ENCODE results near the gene CNTNAP2.

DNA sequence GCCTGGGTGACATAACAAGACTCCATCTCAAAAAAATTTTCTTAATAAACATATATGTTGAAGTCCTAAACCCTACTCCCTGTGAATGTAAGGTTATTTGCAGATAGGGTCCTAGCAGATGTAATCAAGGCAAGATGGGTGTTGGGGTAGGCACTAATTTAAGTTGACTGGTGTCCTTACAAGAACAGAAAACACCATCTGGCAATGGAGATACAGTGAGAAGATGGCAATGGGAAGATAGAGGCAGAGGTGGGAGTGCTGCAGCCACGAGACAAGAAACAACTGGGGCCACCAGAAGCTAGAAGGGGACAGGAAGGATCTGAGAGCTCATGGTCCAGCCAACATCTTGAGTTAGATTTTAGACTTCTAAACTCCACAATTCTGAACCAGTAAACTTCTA lies 606.4 kb downstream of the CNTNAP2 start:
- TF ChIP-seq, protein P1, sequence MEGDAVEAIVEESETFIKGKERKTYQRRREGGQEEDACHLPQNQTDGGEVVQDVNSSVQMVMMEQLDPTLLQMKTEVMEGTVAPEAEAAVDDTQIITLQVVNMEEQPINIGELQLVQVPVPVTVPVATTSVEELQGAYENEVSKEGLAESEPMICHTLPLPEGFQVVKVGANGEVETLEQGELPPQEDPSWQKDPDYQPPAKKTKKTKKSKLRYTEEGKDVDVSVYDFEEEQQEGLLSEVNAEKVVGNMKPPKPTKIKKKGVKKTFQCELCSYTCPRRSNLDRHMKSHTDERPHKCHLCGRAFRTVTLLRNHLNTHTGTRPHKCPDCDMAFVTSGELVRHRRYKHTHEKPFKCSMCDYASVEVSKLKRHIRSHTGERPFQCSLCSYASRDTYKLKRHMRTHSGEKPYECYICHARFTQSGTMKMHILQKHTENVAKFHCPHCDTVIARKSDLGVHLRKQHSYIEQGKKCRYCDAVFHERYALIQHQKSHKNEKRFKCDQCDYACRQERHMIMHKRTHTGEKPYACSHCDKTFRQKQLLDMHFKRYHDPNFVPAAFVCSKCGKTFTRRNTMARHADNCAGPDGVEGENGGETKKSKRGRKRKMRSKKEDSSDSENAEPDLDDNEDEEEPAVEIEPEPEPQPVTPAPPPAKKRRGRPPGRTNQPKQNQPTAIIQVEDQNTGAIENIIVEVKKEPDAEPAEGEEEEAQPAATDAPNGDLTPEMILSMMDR (conservative IDR thresholded peaks at IDR 0.05; ENCODE audit: low read length), result no peak
- TF ChIP-seq EZH2phosphoT487 (IDR thresholded peaks at IDR 0.05; ENCODE audit: borderline replicate concordance, low read depth, low read length), result no peak
